ENCODE measurements around the gene PPP2R5A.
"Not testable (repeated sequence)": the region's sequence is repeated elsewhere in the genome, so short reads cannot be mapped to it uniquely, and the experiment has no call there.

Gene PPP2R5A

GRCh38 chr1:212368073-212368484 lies 82.9 kb downstream of the PPP2R5A start:
- no peak overlapping the region for H3K4me3 ChIP-seq (ENCODE audit: insufficient read depth, low read depth, low read length, poor library complexity, severe bottlenecking)
- H3K27me3 ChIP-seq (replicated peaks; ENCODE audit: control insufficient read depth, insufficient read depth, low read length, poor library complexity, severe bottlenecking), result no peaks in the 10 kb centered on the region
- H3K4me1 ChIP-seq (ENCODE audit: control insufficient read depth, insufficient read depth, low read length, poor library complexity, severe bottlenecking), result no peaks in the 10 kb centered on the region
- H3K27ac ChIP-seq (ENCODE audit: insufficient read depth, low read length, poor library complexity, severe bottlenecking), result no peak overlapping the region
- peak; percentile 12 to 39 (median 17) for DNase-seq
- H3K9me3 ChIP-seq (ENCODE audit: control insufficient read depth, low read length), result no peaks in the 10 kb centered on the region
- H3K36me3 ChIP-seq (ENCODE audit: control insufficient read depth, insufficient read depth, low read length), result peaks cover 10% of the 10 kb centered on the region

- Histone ChIP-seq H3K4me3 (ENCODE audit: insufficient read depth, low read depth, low read length, poor library complexity, severe bottlenecking) (no peak overlapping the region), H3K9me3 (ENCODE audit: control insufficient read depth, low read length) (no peaks in the 10 kb centered on the region), H3K27me3 (replicated peaks; ENCODE audit: control insufficient read depth, insufficient read depth, low read length, poor library complexity, severe bottlenecking) (no peaks in the 10 kb centered on the region), H3K4me1 (ENCODE audit: control insufficient read depth, insufficient read depth, low read length, poor library complexity, severe bottlenecking) (no peaks in the 10 kb centered on the region), H3K27ac (ENCODE audit: insufficient read depth, low read length, poor library complexity, severe bottlenecking) (no peak overlapping the region), H3K36me3 (ENCODE audit: control insufficient read depth, insufficient read depth, low read length) (peaks cover 22% of the 10 kb centered on the region)
- DNase-seq, result no peak
These were observed 90.8 kb downstream of the PPP2R5A start for GRCh38 chr1:212375986-212376385.

- Histone ChIP-seq H3K9me3 (ENCODE audit: control insufficient read depth, low read length) (no peaks in the 10 kb centered on the region), H3K36me3 (ENCODE audit: control insufficient read depth, insufficient read depth, low read length) (peaks cover 26% of the 10 kb centered on the region), H3K27me3 (replicated peaks; ENCODE audit: control insufficient read depth, insufficient read depth, low read length, poor library complexity, severe bottlenecking) (no peaks in the 10 kb centered on the region), H3K27ac (ENCODE audit: insufficient read depth, low read length, poor library complexity, severe bottlenecking) (no peak overlapping the region), H3K4me1 (ENCODE audit: control insufficient read depth, insufficient read depth, low read length, poor library complexity, severe bottlenecking) (no peaks in the 10 kb centered on the region), H3K4me3 (ENCODE audit: insufficient read depth, low read depth, low read length, poor library complexity, severe bottlenecking) (no peak overlapping the region)
- DNase-seq, result no peak
These were observed 92.4 kb downstream of the PPP2R5A start for GRCh38 chr1:212377644-212378043.

GRCh38 chr1:212379366-212379765 lies 94.2 kb downstream of the PPP2R5A start:
- DNase-seq, result no peak
- Histone ChIP-seq H3K27ac (ENCODE audit: insufficient read depth, low read length, poor library complexity, severe bottlenecking) (no peak overlapping the region), H3K4me1 (ENCODE audit: control insufficient read depth, insufficient read depth, low read length, poor library complexity, severe bottlenecking) (no peaks in the 10 kb centered on the region), H3K36me3 (ENCODE audit: control insufficient read depth, insufficient read depth, low read length) (peaks cover 32% of the 10 kb centered on the region), H3K9me3 (ENCODE audit: control insufficient read depth, low read length) (no peaks in the 10 kb centered on the region), H3K27me3 (replicated peaks; ENCODE audit: control insufficient read depth, insufficient read depth, low read length, poor library complexity, severe bottlenecking) (no peaks in the 10 kb centered on the region), H3K4me3 (ENCODE audit: insufficient read depth, low read depth, low read length, poor library complexity, severe bottlenecking) (no peak overlapping the region)

GRCh38 chr1:212381397-212382035 lies 96.3 kb downstream of the PPP2R5A start:
- Histone ChIP-seq H3K4me1 (ENCODE audit: control insufficient read depth, insufficient read depth, low read length, poor library complexity, severe bottlenecking) (no peaks in the 10 kb centered on the region), H3K4me3 (ENCODE audit: insufficient read depth, low read depth, low read length, poor library complexity, severe bottlenecking) (no peak overlapping the region), H3K27me3 (replicated peaks; ENCODE audit: control insufficient read depth, insufficient read depth, low read length, poor library complexity, severe bottlenecking) (no peaks in the 10 kb centered on the region), H3K27ac (ENCODE audit: insufficient read depth, low read length, poor library complexity, severe bottlenecking) (no peak overlapping the region), H3K9me3 (ENCODE audit: control insufficient read depth, low read length) (no peaks in the 10 kb centered on the region), H3K36me3 (ENCODE audit: control insufficient read depth, insufficient read depth, low read length) (peaks cover 51% of the 10 kb centered on the region)
- DNase-seq, result no peak

GRCh38 chr1:212386029-212386428 lies 100.8 kb downstream of the PPP2R5A start:
- H3K36me3 ChIP-seq (ENCODE audit: control insufficient read depth, insufficient read depth, low read length), result peaks cover 41% of the 10 kb centered on the region
- DNase-seq, result no peak
- no peaks in the 10 kb centered on the region for H3K9me3 ChIP-seq (ENCODE audit: control insufficient read depth, low read length)
- no peak overlapping the region for H3K27ac ChIP-seq (ENCODE audit: insufficient read depth, low read length, poor library complexity, severe bottlenecking)
- H3K4me3 ChIP-seq (ENCODE audit: insufficient read depth, low read depth, low read length, poor library complexity, severe bottlenecking), result no peak overlapping the region
- H3K27me3 ChIP-seq (replicated peaks; ENCODE audit: control insufficient read depth, insufficient read depth, low read length, poor library complexity, severe bottlenecking), result no peaks in the 10 kb centered on the region
- H3K4me1 ChIP-seq (ENCODE audit: control insufficient read depth, insufficient read depth, low read length, poor library complexity, severe bottlenecking), result no peaks in the 10 kb centered on the region

GRCh38 chr1:212388985-212389716 lies 103.9 kb downstream of the PPP2R5A start:
- H3K9me3 ChIP-seq (ENCODE audit: control insufficient read depth, low read length), result no peaks in the 10 kb centered on the region
- no peaks in the 10 kb centered on the region for H3K27me3 ChIP-seq (replicated peaks; ENCODE audit: control insufficient read depth, insufficient read depth, low read length, poor library complexity, severe bottlenecking)
- no peak overlapping the region for H3K4me3 ChIP-seq (ENCODE audit: insufficient read depth, low read depth, low read length, poor library complexity, severe bottlenecking)
- H3K4me1 ChIP-seq (ENCODE audit: control insufficient read depth, insufficient read depth, low read length, poor library complexity, severe bottlenecking), result no peaks in the 10 kb centered on the region
- H3K27ac ChIP-seq (ENCODE audit: insufficient read depth, low read length, poor library complexity, severe bottlenecking), result no peak overlapping the region
- DNase-seq, result no peak
- H3K36me3 ChIP-seq (ENCODE audit: control insufficient read depth, insufficient read depth, low read length), result peaks cover 23% of the 10 kb centered on the region

GRCh38 chr1:212395678-212396437 lies 110.6 kb downstream of the PPP2R5A start:
- not testable (repeated sequence) for H3K27me3 ChIP-seq (replicated peaks; ENCODE audit: control insufficient read depth, insufficient read depth, low read length, poor library complexity, severe bottlenecking); DNase-seq; H3K27ac ChIP-seq (ENCODE audit: insufficient read depth, low read length, poor library complexity, severe bottlenecking); H3K9me3 ChIP-seq (ENCODE audit: control insufficient read depth, low read length); H3K4me3 ChIP-seq (ENCODE audit: insufficient read depth, low read depth, low read length, poor library complexity, severe bottlenecking); H3K36me3 ChIP-seq (ENCODE audit: control insufficient read depth, insufficient read depth, low read length); H3K4me1 ChIP-seq (ENCODE audit: control insufficient read depth, insufficient read depth, low read length, poor library complexity, severe bottlenecking)

GRCh38 chr1:212396638-212397037 lies 111.4 kb downstream of the PPP2R5A start:
- H3K9me3 ChIP-seq (ENCODE audit: control insufficient read depth, low read length), result no peaks in the 10 kb centered on the region
- H3K27ac ChIP-seq (ENCODE audit: insufficient read depth, low read length, poor library complexity, severe bottlenecking), result no peak overlapping the region
- H3K36me3 ChIP-seq (ENCODE audit: control insufficient read depth, insufficient read depth, low read length), result no peaks in the 10 kb centered on the region
- DNase-seq, result no peak
- H3K4me3 ChIP-seq (ENCODE audit: insufficient read depth, low read depth, low read length, poor library complexity, severe bottlenecking), result no peak overlapping the region
- H3K4me1 ChIP-seq (ENCODE audit: control insufficient read depth, insufficient read depth, low read length, poor library complexity, severe bottlenecking), result no peaks in the 10 kb centered on the region
- no peaks in the 10 kb centered on the region for H3K27me3 ChIP-seq (replicated peaks; ENCODE audit: control insufficient read depth, insufficient read depth, low read length, poor library complexity, severe bottlenecking)

GRCh38 chr1:212397171-212397570 lies 112.0 kb downstream of the PPP2R5A start:
- DNase-seq, result no peak
- Histone ChIP-seq H3K27me3 (replicated peaks; ENCODE audit: control insufficient read depth, insufficient read depth, low read length, poor library complexity, severe bottlenecking) (no peaks in the 10 kb centered on the region), H3K4me1 (ENCODE audit: control insufficient read depth, insufficient read depth, low read length, poor library complexity, severe bottlenecking) (no peaks in the 10 kb centered on the region), H3K36me3 (ENCODE audit: control insufficient read depth, insufficient read depth, low read length) (no peaks in the 10 kb centered on the region), H3K9me3 (ENCODE audit: control insufficient read depth, low read length) (no peaks in the 10 kb centered on the region), H3K4me3 (ENCODE audit: insufficient read depth, low read depth, low read length, poor library complexity, severe bottlenecking) (no peak overlapping the region), H3K27ac (ENCODE audit: insufficient read depth, low read length, poor library complexity, severe bottlenecking) (no peak overlapping the region)

Data from effector memory CD4-positive, alpha-beta T cell (primary cell).